Epithelial cell of proximal tubule (primary cell): ENCODE data around the gene TBCCD1. TPM values are rescaled to one million over a fixed set of nuclear protein-coding genes. Genes with fewer than 3 reads are reported as not detected.
"Not testable (repeated sequence)": the region's sequence is repeated elsewhere in the genome, so short reads cannot be mapped to it uniquely, and the experiment has no call there.

Experiments used
- DNase-seq: peaks from one replicate; pipeline ENCODE4 v3.0.0-alpha.2; 2011; ENCODE audit warnings: low read depth
- H3K4me3 ChIP-seq: 2 replicates; pipeline ENCODE4 v1.5.1; 2011; ENCODE audit warnings: low read depth, mild to moderate bottlenecking, low read length
- CTCF ChIP-seq: conservative IDR thresholded peaks from 2 replicates; pipeline ENCODE4 v1.5.1; 2012; ENCODE audit warnings: low read depth, mild to moderate bottlenecking, low read length
- total RNA-seq: library from RNA; depleted of rRNA; stranded (reverse); fragments of >200 nt; gene quantifications from 2 replicates; pipeline ENCODE4 v1.2.3, GENCODE V29; 2015

TBCCD1 gene
- total RNA-seq, 1 donor from 2014 or later: 10.8 TPM

GRCh38 chr3:186588632-186589031 is 21.5 kb upstream of the TBCCD1 start:
- H3K4me3 ChIP-seq: no peak overlapping the region
- no peak for DNase-seq
- TF ChIP-seq CTCF: no peak

- DNase-seq: no peak
- no peak for TF ChIP-seq CTCF
- no peak overlapping the region for H3K4me3 ChIP-seq
Observed at GRCh38 chr3:186587183-186587582, 20.0 kb upstream of the TBCCD1 start.

GRCh38 chr3:186586245-186586644 is 19.1 kb upstream of the TBCCD1 start:
- DNase-seq, H3K4me3 ChIP-seq: not testable (repeated sequence)

GRCh38 chr3:186583831-186584230 is 16.7 kb upstream of the TBCCD1 start:
- no peak overlapping the region for H3K4me3 ChIP-seq
- no peak for TF ChIP-seq CTCF
- no peak for DNase-seq

GRCh38 chr3:186582541-186582940 is 15.4 kb upstream of the TBCCD1 start:
- no peak overlapping the region for H3K4me3 ChIP-seq
- DNase-seq: no peak
- TF ChIP-seq CTCF: no peak

GRCh38 chr3:186580785-186581184 is 13.6 kb upstream of the TBCCD1 start:
- TF ChIP-seq CTCF: no peak
- no peak overlapping the region for H3K4me3 ChIP-seq
- DNase-seq: no peak

GRCh38 chr3:186577521-186577920 is 10.4 kb upstream of the TBCCD1 start:
- DNase-seq: no peak
- H3K4me3 ChIP-seq: no peak overlapping the region
- TF ChIP-seq CTCF: no peak

GRCh38 chr3:186571644-186572013 is 4.5 kb upstream of the TBCCD1 start:
- no peak for TF ChIP-seq CTCF
- peak overlapping the region; percentile 91 for H3K4me3 ChIP-seq
- DNase-seq: no peak
